Activated CD8-positive, alpha-beta memory T cell treated with anti-CD3 and anti-CD28 coated beads, Interleukin-2, amount 10 ng/mL, durations not matched to agents 7 days and 5 days (primary cell): ENCODE results near the gene CNKSR3. TPM values are rescaled to one million over a fixed set of nuclear protein-coding genes. Genes with fewer than 3 reads are reported as not detected.

Experiments used
- ATAC-seq: fragments of 150-1000 bp; cut with Tn5 transposase; one replicate; pipeline ENCODE4 v1.10.0; 2021; ENCODE audit warnings: moderate library complexity
- CTCF ChIA-PET: fragments of 350-600 bp; sonication (Branson Sonifier 250); formaldehyde crosslinking; loops from one replicate; lab custom pipeline; 2021; ENCODE audit warnings: antibody characterized with exemption; lab: Charles Lee
- DNase-seq: peaks from one replicate; pipeline ENCODE4 v3.0.0-alpha.2; 2020
- H3K27ac Mint-ChIP-seq: one replicate; pipeline ENCODE4 v1.8.0; 2021; ENCODE audit warnings: mild to moderate bottlenecking, mixed read lengths
- H3K27me3 Mint-ChIP-seq: one replicate; pipeline ENCODE4 v1.8.0; 2021; ENCODE audit warnings: mixed read lengths
- H3K36me3 Mint-ChIP-seq: one replicate; pipeline ENCODE4 v1.8.0; 2021; ENCODE audit warnings: mild to moderate bottlenecking, mixed read lengths
- H3K4me1 Mint-ChIP-seq: one replicate; pipeline ENCODE4 v1.8.0; 2021; ENCODE audit warnings: mixed read lengths
- H3K4me3 Mint-ChIP-seq: one replicate; pipeline ENCODE4 v1.8.0; 2021; ENCODE audit warnings: mild to moderate bottlenecking, moderate library complexity, mixed read lengths
- H3K9me3 Mint-ChIP-seq: one replicate; pipeline ENCODE4 v1.8.0; 2022; ENCODE audit warnings: low read depth, mixed read lengths
- total RNA-seq, 2 experiments: library from RNA; stranded (reverse); gene quantifications; one replicate each; pipeline ENCODE4 v1.2.3, GENCODE V29; 2021

Gene CNKSR3
- total RNA-seq, 2 experiments from 2014 or later = not detected

- ATAC-seq = no peak
- Mint-ChIP-seq H3K27me3 (peaks cover 12% of the 10 kb centered on the region), H3K4me3 (no peak overlapping the region), H3K27ac (no peak overlapping the region), H3K9me3 (no peaks in the 10 kb centered on the region), H3K36me3 (no peaks in the 10 kb centered on the region), H3K4me1 (no peaks in the 10 kb centered on the region)
- CTCF ChIA-PET = interaction anchor here (0.9 kb wide), 1 partner anchor 17 kb away, joined by 3 read pairs; no protein-coding TSS in a partner anchor
- DNase-seq = no peak
Observed at GRCh38 chr6:154458565-154459470, 51.7 kb downstream of the CNKSR3 start.

DNA sequence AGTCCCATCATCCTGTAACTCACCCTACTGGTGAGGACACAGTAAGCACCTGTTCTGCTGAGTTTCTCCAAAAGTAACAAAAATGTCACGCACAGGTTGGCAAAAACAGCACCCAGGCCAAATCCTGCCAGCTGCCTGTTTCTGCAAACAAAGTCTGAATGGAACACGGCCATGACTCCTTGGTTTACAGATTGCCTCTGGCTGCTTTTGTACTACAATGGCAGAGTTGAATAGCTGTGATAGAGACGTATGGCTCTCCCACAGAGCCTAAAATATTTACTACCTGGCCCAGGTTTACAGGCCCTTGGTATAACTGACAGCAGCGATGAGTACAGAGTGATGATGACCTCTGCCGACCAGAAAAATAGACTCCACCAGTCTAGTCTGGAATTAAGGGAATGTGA lies 52.6 kb downstream of the CNKSR3 start:
- CTCF ChIA-PET = interaction anchor here (0.9 kb wide), 1 partner anchor 16 kb away, joined by 3 read pairs; no protein-coding TSS in a partner anchor
- ATAC-seq (no peak), DNase-seq (no peak)
- Mint-ChIP-seq H3K9me3 (no peaks in the 10 kb centered on the region), H3K27me3 (peaks cover 13% of the 10 kb centered on the region), H3K27ac (no peak overlapping the region), H3K36me3 (no peaks in the 10 kb centered on the region), H3K4me3 (no peak overlapping the region), H3K4me1 (no peaks in the 10 kb centered on the region)

DNA sequence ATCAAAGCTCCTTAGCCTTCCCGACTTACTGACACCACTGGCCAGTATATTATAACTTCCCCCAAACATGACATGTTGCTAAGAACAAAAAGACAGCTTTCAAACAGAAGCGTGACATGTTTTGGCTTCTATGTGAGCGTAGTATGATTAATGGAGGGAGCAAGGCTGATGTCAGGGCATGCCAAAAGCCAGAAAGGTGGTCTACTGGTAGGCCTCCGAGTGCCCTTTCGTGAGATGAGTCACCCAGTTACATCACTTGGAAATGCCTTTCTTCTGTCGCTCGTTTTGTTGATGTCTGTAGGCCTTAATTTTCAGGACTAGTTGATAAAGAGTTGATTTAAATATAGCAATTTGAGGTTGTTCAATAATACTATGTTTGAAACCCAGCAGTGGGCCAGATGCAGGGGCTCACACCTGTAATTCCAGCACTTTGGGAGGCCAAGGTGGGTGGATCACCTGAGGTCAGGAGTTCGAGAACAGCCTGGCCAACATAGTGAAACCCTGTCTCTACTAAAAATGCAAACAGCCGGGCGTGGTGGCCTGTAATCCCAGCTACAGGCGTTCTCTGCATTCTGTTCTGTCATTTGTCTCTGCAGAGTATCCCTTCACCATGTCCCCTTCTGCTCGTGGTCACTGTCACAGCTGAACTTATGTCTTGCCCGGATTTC lies 53.3 kb downstream of the CNKSR3 start:
- H3K36me3 Mint-ChIP-seq = no peaks in the 10 kb centered on the region
- DNase-seq (no peak), ATAC-seq (no peak)
- H3K9me3 Mint-ChIP-seq = no peaks in the 10 kb centered on the region
- no peak overlapping the region for H3K27ac Mint-ChIP-seq
- peaks cover 13% of the 10 kb centered on the region for H3K27me3 Mint-ChIP-seq
- H3K4me1 Mint-ChIP-seq = no peaks in the 10 kb centered on the region
- CTCF ChIA-PET = no interaction called here
- H3K4me3 Mint-ChIP-seq = no peak overlapping the region

- no peaks in the 10 kb centered on the region for H3K4me1 Mint-ChIP-seq
- no peaks in the 10 kb centered on the region for H3K9me3 Mint-ChIP-seq
- ATAC-seq = no peak
- H3K27me3 Mint-ChIP-seq = peaks cover 4% of the 10 kb centered on the region
- H3K27ac Mint-ChIP-seq = no peak overlapping the region
- CTCF ChIA-PET = no interaction called here
- H3K36me3 Mint-ChIP-seq = no peaks in the 10 kb centered on the region
- DNase-seq = no peak
- no peak overlapping the region for H3K4me3 Mint-ChIP-seq
Observed at GRCh38 chr6:154453329-154453728, 57.2 kb downstream of the CNKSR3 start.

- DNase-seq = no peak
- Mint-ChIP-seq H3K4me3 (no peak overlapping the region), H3K27me3 (peaks cover 10% of the 10 kb centered on the region), H3K9me3 (no peaks in the 10 kb centered on the region), H3K4me1 (no peaks in the 10 kb centered on the region), H3K27ac (no peak overlapping the region), H3K36me3 (no peaks in the 10 kb centered on the region)
- ATAC-seq = no peak
- CTCF ChIA-PET = no interaction called here
Observed at GRCh38 chr6:154450498-154450897, 60.0 kb downstream of the CNKSR3 start.

- Mint-ChIP-seq H3K27ac (no peak overlapping the region), H3K36me3 (no peaks in the 10 kb centered on the region), H3K27me3 (peaks cover 13% of the 10 kb centered on the region), H3K4me3 (no peak overlapping the region), H3K4me1 (no peaks in the 10 kb centered on the region), H3K9me3 (no peaks in the 10 kb centered on the region)
- no peak for DNase-seq
- ATAC-seq = no peak
- CTCF ChIA-PET = no interaction called here
Observed at GRCh38 chr6:154448448-154449096, 61.9 kb downstream of the CNKSR3 start.

DNA sequence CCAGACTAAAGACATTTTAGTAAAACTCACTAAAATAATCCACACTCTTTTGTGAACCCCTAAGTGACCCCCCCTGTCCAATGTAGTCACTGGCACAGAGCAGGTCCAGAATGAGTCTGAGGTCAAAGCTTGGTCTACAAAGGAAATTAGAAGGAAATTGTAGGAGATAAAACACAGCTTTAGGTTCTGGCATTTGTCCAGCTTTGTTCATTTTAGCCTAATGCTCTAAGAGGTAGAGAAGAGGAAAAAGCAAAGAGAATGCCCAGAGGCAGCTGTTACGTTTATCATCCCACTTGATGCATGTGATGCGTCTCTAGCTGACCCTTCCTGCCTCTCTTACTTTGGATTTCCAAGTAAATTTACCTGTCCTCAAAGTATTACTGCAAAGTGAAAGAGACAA lies 62.5 kb downstream of the CNKSR3 start:
- Mint-ChIP-seq H3K36me3 (no peaks in the 10 kb centered on the region), H3K9me3 (no peaks in the 10 kb centered on the region), H3K4me3 (no peak overlapping the region), H3K4me1 (no peaks in the 10 kb centered on the region), H3K27ac (no peak overlapping the region), H3K27me3 (peaks cover 13% of the 10 kb centered on the region)
- DNase-seq (no peak), ATAC-seq (no peak)
- CTCF ChIA-PET = no interaction called here

DNA sequence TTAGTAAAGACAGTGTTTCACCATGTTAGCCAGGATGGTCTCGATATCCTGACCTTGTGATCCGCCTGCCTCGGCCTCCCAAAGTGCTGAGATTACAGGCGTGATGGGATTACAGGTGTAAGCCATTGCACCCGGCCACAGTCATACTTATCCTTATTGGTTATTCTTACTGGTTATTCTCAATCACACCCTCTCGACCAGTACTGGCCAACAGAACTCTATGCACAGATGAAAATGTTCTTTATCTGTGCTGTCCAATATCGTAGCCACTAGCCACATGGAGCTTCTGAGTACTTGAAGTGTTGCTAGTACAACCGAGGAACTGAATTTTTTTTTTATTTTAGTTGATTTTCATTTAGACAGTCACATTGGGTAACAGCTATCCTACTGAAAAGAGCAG lies 63.5 kb downstream of the CNKSR3 start:
- DNase-seq (no peak), ATAC-seq (no peak)
- Mint-ChIP-seq H3K9me3 (no peaks in the 10 kb centered on the region), H3K4me3 (no peak overlapping the region), H3K27ac (no peak overlapping the region), H3K27me3 (peaks cover 13% of the 10 kb centered on the region), H3K36me3 (no peaks in the 10 kb centered on the region), H3K4me1 (no peaks in the 10 kb centered on the region)
- CTCF ChIA-PET = no interaction called here

DNA sequence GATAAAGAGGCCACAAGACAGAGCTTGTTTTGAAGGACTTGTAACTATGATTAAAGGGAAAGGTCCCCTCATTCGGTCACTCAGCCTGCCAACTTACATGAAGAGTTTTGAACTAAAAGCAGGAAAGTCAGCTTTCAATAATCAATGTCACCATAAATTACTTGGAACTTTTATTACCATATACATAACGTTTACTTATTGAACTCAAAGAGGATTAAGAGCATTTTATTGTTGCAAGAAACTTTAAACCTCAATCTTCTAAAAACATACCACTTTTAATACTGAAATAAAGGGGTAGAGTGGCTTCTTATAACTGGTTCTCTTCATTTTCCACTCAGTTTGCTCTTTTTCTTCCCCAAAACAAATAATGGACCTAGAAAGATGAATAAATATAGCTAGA lies 65.1 kb downstream of the CNKSR3 start:
- CTCF ChIA-PET = no interaction called here
- Mint-ChIP-seq H3K4me1 (no peaks in the 10 kb centered on the region), H3K9me3 (no peaks in the 10 kb centered on the region)

DNA sequence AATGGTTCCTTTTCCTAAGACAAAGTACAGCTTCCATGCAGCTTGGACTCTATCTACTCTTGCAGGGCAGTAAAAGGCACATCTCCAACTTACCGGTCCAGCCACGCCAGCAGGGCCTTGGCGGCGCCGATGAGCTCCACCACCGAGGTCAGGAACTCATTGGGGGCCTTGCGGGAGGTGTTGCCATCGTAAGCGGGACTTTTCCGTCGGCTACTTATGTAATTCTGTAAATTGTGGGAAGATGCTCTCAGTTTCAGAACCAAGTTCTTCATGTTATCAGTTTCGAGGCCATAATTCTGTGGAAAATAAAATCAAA lies 68.5 kb downstream of the CNKSR3 start:
- H3K4me3 Mint-ChIP-seq = no peak overlapping the region
- no peak overlapping the region for H3K27ac Mint-ChIP-seq
- DNase-seq = no peak
- peaks cover 13% of the 10 kb centered on the region for H3K27me3 Mint-ChIP-seq
- no peak for ATAC-seq
- no peaks in the 10 kb centered on the region for H3K9me3 Mint-ChIP-seq
- no peaks in the 10 kb centered on the region for H3K4me1 Mint-ChIP-seq
- H3K36me3 Mint-ChIP-seq = no peaks in the 10 kb centered on the region
- CTCF ChIA-PET = interaction anchor here (1.0 kb wide), 1 partner anchor 16 kb away, joined by 3 read pairs; no protein-coding TSS in a partner anchor

More for the DNA sequence above, 65.1 kb downstream of the CNKSR3 start:
- Mint-ChIP-seq H3K27ac (no peak overlapping the region), H3K4me3 (no peak overlapping the region), H3K27me3 (peaks cover 13% of the 10 kb centered on the region), H3K36me3 (no peaks in the 10 kb centered on the region)
- ATAC-seq = no peak
- no peak for DNase-seq

- no peak overlapping the region for H3K27ac Mint-ChIP-seq
- H3K27me3 Mint-ChIP-seq = peaks cover 6% of the 10 kb centered on the region
- no peaks in the 10 kb centered on the region for H3K9me3 Mint-ChIP-seq
- H3K4me1 Mint-ChIP-seq = no peaks in the 10 kb centered on the region
- ATAC-seq (no peak), DNase-seq (no peak)
- CTCF ChIA-PET = no interaction called here
- no peak overlapping the region for H3K4me3 Mint-ChIP-seq
- no peaks in the 10 kb centered on the region for H3K36me3 Mint-ChIP-seq
Observed at GRCh38 chr6:154440422-154441043, 70.0 kb downstream of the CNKSR3 start.

- Mint-ChIP-seq H3K27ac (no peak overlapping the region), H3K4me3 (no peak overlapping the region), H3K27me3 (peaks cover 6% of the 10 kb centered on the region), H3K9me3 (no peaks in the 10 kb centered on the region), H3K4me1 (no peaks in the 10 kb centered on the region), H3K36me3 (no peaks in the 10 kb centered on the region)
- no peak for DNase-seq
- ATAC-seq = no peak
- CTCF ChIA-PET = no interaction called here
Observed at GRCh38 chr6:154440022-154440421, 70.5 kb downstream of the CNKSR3 start.

DNA sequence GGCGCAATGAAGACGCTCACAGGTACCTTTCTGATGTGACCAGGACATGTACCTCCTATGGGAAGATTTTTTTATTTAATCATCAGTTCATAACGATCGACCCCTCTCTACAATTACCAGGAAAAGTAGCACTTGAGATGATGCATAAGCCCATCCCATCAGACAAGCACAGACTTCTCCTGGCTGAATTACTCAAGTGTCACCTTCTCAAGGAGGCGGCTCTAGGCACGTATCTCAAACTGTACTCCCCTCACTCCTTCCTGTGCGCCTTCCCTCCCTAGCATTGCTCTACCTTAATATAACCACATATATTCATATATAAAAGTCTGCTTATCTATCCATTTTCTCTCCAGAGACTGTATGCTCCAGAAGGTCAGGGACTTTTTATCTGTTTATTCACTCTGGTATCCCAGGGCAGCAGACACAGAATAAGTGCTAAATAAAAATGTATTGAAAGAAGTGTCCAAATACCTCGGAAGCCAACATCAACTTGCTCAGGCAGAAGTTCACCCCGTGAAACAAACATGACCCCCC lies 71.5 kb downstream of the CNKSR3 start:
- ATAC-seq (no peak), DNase-seq (no peak)
- H3K36me3 Mint-ChIP-seq = no peaks in the 10 kb centered on the region
- no peak overlapping the region for H3K27ac Mint-ChIP-seq
- no peaks in the 10 kb centered on the region for H3K4me1 Mint-ChIP-seq
- H3K27me3 Mint-ChIP-seq = no peaks in the 10 kb centered on the region
- CTCF ChIA-PET = no interaction called here
- no peaks in the 10 kb centered on the region for H3K9me3 Mint-ChIP-seq
- no peak overlapping the region for H3K4me3 Mint-ChIP-seq
